ENCODE results near the gene GALNT16.

GRCh38 chr14:69378274-69378673 lies 118.3 kb downstream of the GALNT16 start:
- TF ChIP-seq CTCF (IDR thresholded peaks at IDR 0.05; ENCODE audit: poor library complexity) (no peak), EZH2phosphoT487 (IDR thresholded peaks at IDR 0.05; ENCODE audit: low read depth, severe bottlenecking, unreplicated experiment) (no peak)
